Measurements from ENCODE around the gene NUP88. TPM values are rescaled to one million over a fixed set of nuclear protein-coding genes. Genes with fewer than 3 reads are reported as not detected.

The NUP88 gene
- total RNA-seq, 1 donor from 2014 or later = 40.4 TPM

GRCh38 chr17:5446786-5447185 is 27.3 kb upstream of the NUP88 start:
- H3K27ac ChIP-seq = no peak overlapping the region
- TF ChIP-seq, protein P1, sequence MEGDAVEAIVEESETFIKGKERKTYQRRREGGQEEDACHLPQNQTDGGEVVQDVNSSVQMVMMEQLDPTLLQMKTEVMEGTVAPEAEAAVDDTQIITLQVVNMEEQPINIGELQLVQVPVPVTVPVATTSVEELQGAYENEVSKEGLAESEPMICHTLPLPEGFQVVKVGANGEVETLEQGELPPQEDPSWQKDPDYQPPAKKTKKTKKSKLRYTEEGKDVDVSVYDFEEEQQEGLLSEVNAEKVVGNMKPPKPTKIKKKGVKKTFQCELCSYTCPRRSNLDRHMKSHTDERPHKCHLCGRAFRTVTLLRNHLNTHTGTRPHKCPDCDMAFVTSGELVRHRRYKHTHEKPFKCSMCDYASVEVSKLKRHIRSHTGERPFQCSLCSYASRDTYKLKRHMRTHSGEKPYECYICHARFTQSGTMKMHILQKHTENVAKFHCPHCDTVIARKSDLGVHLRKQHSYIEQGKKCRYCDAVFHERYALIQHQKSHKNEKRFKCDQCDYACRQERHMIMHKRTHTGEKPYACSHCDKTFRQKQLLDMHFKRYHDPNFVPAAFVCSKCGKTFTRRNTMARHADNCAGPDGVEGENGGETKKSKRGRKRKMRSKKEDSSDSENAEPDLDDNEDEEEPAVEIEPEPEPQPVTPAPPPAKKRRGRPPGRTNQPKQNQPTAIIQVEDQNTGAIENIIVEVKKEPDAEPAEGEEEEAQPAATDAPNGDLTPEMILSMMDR (IDR thresholded peaks at IDR 0.05) = no peak
- H3K4me1 ChIP-seq = no peaks in the 10 kb centered on the region
- peaks cover 82% of the 10 kb centered on the region for H3K36me3 ChIP-seq
- no peaks in the 10 kb centered on the region for H3K27me3 ChIP-seq
- H3K4me3 ChIP-seq = no peak overlapping the region
- no peaks in the 10 kb centered on the region for H3K9me3 ChIP-seq
- ATAC-seq (no peak), DNase-seq (no peak)
- intact Hi-C loops (cut with DNase I) = no loop called here

DNA sequence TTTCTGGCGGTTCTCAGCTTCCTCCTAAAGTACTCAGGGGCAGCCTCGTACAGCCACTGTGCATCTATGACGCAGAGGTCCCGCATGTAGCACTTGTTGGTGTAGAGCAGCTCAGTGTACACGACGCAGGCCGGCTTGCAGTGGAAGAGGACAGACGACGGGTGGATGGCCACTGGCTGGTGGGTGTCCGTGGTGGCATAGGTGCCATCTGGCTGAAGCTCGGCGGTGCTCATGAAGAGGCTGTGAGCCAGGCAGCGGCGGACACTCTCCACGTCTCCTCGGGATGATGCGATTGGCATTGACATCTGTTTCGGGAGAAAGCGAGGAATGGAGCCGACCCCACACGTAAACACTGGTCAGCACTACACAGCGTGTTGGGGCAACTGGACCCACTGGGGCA is 24.7 kb upstream of the NUP88 start:
- intact Hi-C loops (cut with DNase I) = no loop called here
- no peaks in the 10 kb centered on the region for H3K27me3 ChIP-seq
- peaks cover 5% of the 10 kb centered on the region for H3K4me1 ChIP-seq
- no peak overlapping the region for H3K27ac ChIP-seq
- no peaks in the 10 kb centered on the region for H3K9me3 ChIP-seq
- ATAC-seq = no peak
- H3K4me3 ChIP-seq = no peak overlapping the region
- DNase-seq = no peak
- peaks cover 56% of the 10 kb centered on the region for H3K36me3 ChIP-seq
- TF ChIP-seq, protein P1 (IDR thresholded peaks at IDR 0.05) = no peak

GRCh38 chr17:5443728-5444127 is 24.3 kb upstream of the NUP88 start:
- Histone ChIP-seq H3K4me1 (peaks cover 5% of the 10 kb centered on the region), H3K27me3 (no peaks in the 10 kb centered on the region), H3K27ac (no peak overlapping the region), H3K36me3 (peaks cover 52% of the 10 kb centered on the region), H3K4me3 (no peak overlapping the region), H3K9me3 (no peaks in the 10 kb centered on the region)
- DNase-seq (no peak), ATAC-seq (no peak)
- intact Hi-C loops (cut with DNase I) = no loop called here
- TF ChIP-seq, protein P1 (IDR thresholded peaks at IDR 0.05) = no peak

- H3K27ac ChIP-seq = peak overlapping the region; percentile 77
- peak overlapping the region; percentile 73 for H3K4me3 ChIP-seq
- peaks cover 41% of the 10 kb centered on the region for H3K36me3 ChIP-seq
- TF ChIP-seq, protein P1 (IDR thresholded peaks at IDR 0.05) = peak; percentile 33
- H3K27me3 ChIP-seq = no peaks in the 10 kb centered on the region
- no peak for DNase-seq
- H3K9me3 ChIP-seq = no peaks in the 10 kb centered on the region
- H3K4me1 ChIP-seq = peaks cover 19% of the 10 kb centered on the region
- no peak for ATAC-seq
- intact Hi-C loops (cut with DNase I) = no loop called here
Observed at GRCh38 chr17:5439446-5439764, 19.9 kb upstream of the NUP88 start.

GRCh38 chr17:5438716-5439445 is 19.4 kb upstream of the NUP88 start, which contains the start of gene C1QBP:
Gene C1QBP (minus strand): TSS chr17:5439155. CDS start chr17:5439073, 82 bp downstream.
- TF ChIP-seq, protein P1 (IDR thresholded peaks at IDR 0.05) = peak; percentile 99
- Histone ChIP-seq H3K36me3 (peaks cover 41% of the 10 kb centered on the region), H3K27me3 (no peaks in the 10 kb centered on the region), H3K9me3 (no peaks in the 10 kb centered on the region), H3K27ac (peak within 1 kb of the TSS; percentile 77), H3K4me1 (peaks cover 19% of the 10 kb centered on the region), H3K4me3 (peak within 1 kb of the TSS; percentile 73)
- peak; percentile 99 for ATAC-seq
- intact Hi-C loops (cut with DNase I) = no loop called here
- DNase-seq = peak; percentile 95

Data from upper lobe of right lung (tissue), 1 donor.